ENCODE measurements around the gene LCN9.

The LCN9 gene

GRCh38 chr9:135696446-135696845 lies 33.3 kb downstream of the LCN9 start:
- H3K9me3 Mint-ChIP-seq = no peaks in the 10 kb centered on the region
- no peaks in the 10 kb centered on the region for H3K4me1 Mint-ChIP-seq
- H3K27me3 Mint-ChIP-seq = peaks cover 36% of the 10 kb centered on the region
- no peak overlapping the region for H3K27ac Mint-ChIP-seq
- H3K4me3 Mint-ChIP-seq = no peak overlapping the region
- no peak for ATAC-seq
- H3K36me3 Mint-ChIP-seq = no peaks in the 10 kb centered on the region

- no peak overlapping the region for H3K4me3 Mint-ChIP-seq
- no peaks in the 10 kb centered on the region for H3K4me1 Mint-ChIP-seq
Observed at GRCh38 chr9:135697226-135697625, 34.1 kb downstream of the LCN9 start.

GRCh38 chr9:135698236-135698635 lies 35.1 kb downstream of the LCN9 start:
- no peaks in the 10 kb centered on the region for H3K36me3 Mint-ChIP-seq
- no peak for ATAC-seq
- H3K27ac Mint-ChIP-seq = no peak overlapping the region
- H3K4me3 Mint-ChIP-seq = no peak overlapping the region
- no peaks in the 10 kb centered on the region for H3K4me1 Mint-ChIP-seq
- H3K9me3 Mint-ChIP-seq = no peaks in the 10 kb centered on the region
- H3K27me3 Mint-ChIP-seq = peaks cover 34% of the 10 kb centered on the region

More at GRCh38 chr9:135697226-135697625, 34.1 kb downstream of the LCN9 start:
- H3K9me3 Mint-ChIP-seq = no peaks in the 10 kb centered on the region
- no peak for ATAC-seq
- peaks cover 31% of the 10 kb centered on the region for H3K27me3 Mint-ChIP-seq
- H3K36me3 Mint-ChIP-seq = no peaks in the 10 kb centered on the region
- H3K27ac Mint-ChIP-seq = no peak overlapping the region

- Mint-ChIP-seq H3K27me3 (peaks cover 34% of the 10 kb centered on the region), H3K36me3 (no peaks in the 10 kb centered on the region), H3K4me1 (no peaks in the 10 kb centered on the region), H3K9me3 (no peaks in the 10 kb centered on the region), H3K4me3 (no peak overlapping the region), H3K27ac (no peak overlapping the region)
- ATAC-seq = no peak
Observed at GRCh38 chr9:135698767-135699166, 35.7 kb downstream of the LCN9 start.

GRCh38 chr9:135699440-135699839 lies 36.3 kb downstream of the LCN9 start, which contains the start of gene SOHLH1:
SOHLH1 (minus strand) TSS chr9:135699481; CDS start chr9:135699467, 14 bp downstream.
- H3K4me1 Mint-ChIP-seq = no peaks in the 10 kb centered on the region
- H3K36me3 Mint-ChIP-seq = no peaks in the 10 kb centered on the region
- no peak within 1 kb of the TSS for H3K27ac Mint-ChIP-seq
- no peak within 1 kb of the TSS for H3K4me3 Mint-ChIP-seq
- ATAC-seq = no peak
- H3K27me3 Mint-ChIP-seq = peaks cover 34% of the 10 kb centered on the region
- no peaks in the 10 kb centered on the region for H3K9me3 Mint-ChIP-seq

GRCh38 chr9:135700525-135700924 lies 37.4 kb downstream of the LCN9 start:
- H3K9me3 Mint-ChIP-seq = no peaks in the 10 kb centered on the region

GRCh38 chr9:135701067-135701958 lies 38.2 kb downstream of the LCN9 start:
- no peak for ATAC-seq

More at GRCh38 chr9:135700525-135700924, 37.4 kb downstream of the LCN9 start:
- no peak overlapping the region for H3K27ac Mint-ChIP-seq
- no peak for ATAC-seq
- H3K36me3 Mint-ChIP-seq = no peaks in the 10 kb centered on the region
- peaks cover 45% of the 10 kb centered on the region for H3K27me3 Mint-ChIP-seq
- no peaks in the 10 kb centered on the region for H3K4me1 Mint-ChIP-seq
- H3K4me3 Mint-ChIP-seq = no peak overlapping the region

GRCh38 chr9:135701959-135702721 lies 39.0 kb downstream of the LCN9 start, which contains the start of gene KCNT1:
KCNT1 (plus strand) TSS chr9:135702185; CDS start chr9:135702259, 74 bp downstream.
- no peaks in the 10 kb centered on the region for H3K36me3 Mint-ChIP-seq
- no peak within 1 kb of the TSS for H3K27ac Mint-ChIP-seq
- H3K4me3 Mint-ChIP-seq = no peak within 1 kb of the TSS
- H3K27me3 Mint-ChIP-seq = peaks cover 45% of the 10 kb centered on the region
- H3K9me3 Mint-ChIP-seq = no peaks in the 10 kb centered on the region
- ATAC-seq = no peak
- H3K4me1 Mint-ChIP-seq = no peaks in the 10 kb centered on the region

More at GRCh38 chr9:135701067-135701958, 38.2 kb downstream of the LCN9 start:
- Mint-ChIP-seq H3K4me3 (no peak overlapping the region), H3K27ac (no peak overlapping the region), H3K36me3 (no peaks in the 10 kb centered on the region), H3K27me3 (peaks cover 45% of the 10 kb centered on the region), H3K4me1 (no peaks in the 10 kb centered on the region), H3K9me3 (no peaks in the 10 kb centered on the region)

GRCh38 chr9:135703726-135704125 lies 40.6 kb downstream of the LCN9 start:
- Mint-ChIP-seq H3K27ac (no peak overlapping the region), H3K27me3 (peaks cover 45% of the 10 kb centered on the region), H3K4me1 (no peaks in the 10 kb centered on the region), H3K9me3 (no peaks in the 10 kb centered on the region), H3K4me3 (no peak overlapping the region), H3K36me3 (no peaks in the 10 kb centered on the region)
- ATAC-seq = no peak

- Mint-ChIP-seq H3K36me3 (no peaks in the 10 kb centered on the region), H3K9me3 (no peaks in the 10 kb centered on the region), H3K4me3 (no peak overlapping the region), H3K27ac (no peak overlapping the region), H3K4me1 (no peaks in the 10 kb centered on the region), H3K27me3 (peaks cover 45% of the 10 kb centered on the region)
- no peak for ATAC-seq
Observed at GRCh38 chr9:135704483-135704882, 41.4 kb downstream of the LCN9 start.

- no peaks in the 10 kb centered on the region for H3K9me3 Mint-ChIP-seq
- no peak for ATAC-seq
- H3K4me1 Mint-ChIP-seq = no peaks in the 10 kb centered on the region
- no peak overlapping the region for H3K4me3 Mint-ChIP-seq
- H3K27me3 Mint-ChIP-seq = peaks cover 36% of the 10 kb centered on the region
- H3K36me3 Mint-ChIP-seq = no peaks in the 10 kb centered on the region
- H3K27ac Mint-ChIP-seq = no peak overlapping the region
Observed at GRCh38 chr9:135705376-135705775, 42.3 kb downstream of the LCN9 start.

- H3K4me3 Mint-ChIP-seq = no peak overlapping the region
- peaks cover 31% of the 10 kb centered on the region for H3K27me3 Mint-ChIP-seq
- no peaks in the 10 kb centered on the region for H3K4me1 Mint-ChIP-seq
- H3K9me3 Mint-ChIP-seq = no peaks in the 10 kb centered on the region
- H3K36me3 Mint-ChIP-seq = no peaks in the 10 kb centered on the region
- H3K27ac Mint-ChIP-seq = no peak overlapping the region
- no peak for ATAC-seq
Observed at GRCh38 chr9:135706288-135706687, 43.2 kb downstream of the LCN9 start.

GRCh38 chr9:135707252-135708138 lies 44.4 kb downstream of the LCN9 start:
- Mint-ChIP-seq H3K4me1 (no peaks in the 10 kb centered on the region), H3K36me3 (no peaks in the 10 kb centered on the region), H3K27ac (no peak overlapping the region), H3K4me3 (no peak overlapping the region), H3K27me3 (peaks cover 39% of the 10 kb centered on the region), H3K9me3 (no peaks in the 10 kb centered on the region)
- no peak for ATAC-seq

- peaks cover 37% of the 10 kb centered on the region for H3K27me3 Mint-ChIP-seq
Observed at GRCh38 chr9:135708164-135708563, 45.1 kb downstream of the LCN9 start.

GRCh38 chr9:135711391-135711790 lies 48.3 kb downstream of the LCN9 start:
- no peak for ATAC-seq
- Mint-ChIP-seq H3K4me3 (no peak overlapping the region), H3K4me1 (no peaks in the 10 kb centered on the region), H3K27me3 (peaks cover 39% of the 10 kb centered on the region), H3K9me3 (no peaks in the 10 kb centered on the region), H3K27ac (no peak overlapping the region), H3K36me3 (no peaks in the 10 kb centered on the region)

More at GRCh38 chr9:135708164-135708563, 45.1 kb downstream of the LCN9 start:
- no peaks in the 10 kb centered on the region for H3K4me1 Mint-ChIP-seq
- no peak overlapping the region for H3K4me3 Mint-ChIP-seq
- no peaks in the 10 kb centered on the region for H3K36me3 Mint-ChIP-seq
- no peak overlapping the region for H3K27ac Mint-ChIP-seq
- no peaks in the 10 kb centered on the region for H3K9me3 Mint-ChIP-seq
- ATAC-seq = no peak
